Psoas muscle (tissue), 8 donors: ENCODE measurements around the gene TBC1D19. TPM values are rescaled to one million over a fixed set of nuclear protein-coding genes. Genes with fewer than 3 reads are reported as not detected.
A peak's percentile ranks its signal among the peaks of the same experiment; 100 is the strongest.

Experiments used
- ATAC-seq, 4 donors: fragments of 200-7000 bp; cut with Tn5 transposase; one replicate each; pipeline ENCODE4 v1.9.1; 2020; ENCODE audit warnings: moderate library complexity in 3 of 4, mild to moderate bottlenecking in 2 of 4
- DNase-seq, 2 donors: peaks; one replicate each; pipeline ENCODE4 v3.0.0-alpha.2; 2020
- H3K27ac ChIP-seq: fragments of 200-600 bp; one replicate; pipeline ENCODE4 v1.8.0; 2022
- H3K27me3 ChIP-seq, 3 donors: fragments of 200-600 bp in 1 of 3; one replicate each; pipeline versions ENCODE4 v1.6.1 to v1.8.0; 2013 to 2022; ENCODE audit warnings: low read length in 2 of 3, mild to moderate bottlenecking in 2 of 3, moderate library complexity in 1 of 3; ENCODE audit not compliant: insufficient read depth in 3 of 3
- H3K36me3 ChIP-seq, 2 donors: fragments of 200-600 bp in 1 of 2; one replicate each; pipeline versions ENCODE4 v1.6.1 to v1.8.0; 2013 to 2022; ENCODE audit warnings: low read depth in 1 of 2, mild to moderate bottlenecking in 1 of 2, moderate library complexity in 1 of 2; ENCODE audit not compliant: insufficient read depth in 1 of 2
- H3K4me1 ChIP-seq: fragments of 200-600 bp; one replicate; pipeline ENCODE4 v1.8.0; 2022
- H3K4me3 ChIP-seq: fragments of 200-600 bp; one replicate; pipeline ENCODE4 v1.8.0; 2022; ENCODE audit warnings: mild to moderate bottlenecking
- H3K9me3 ChIP-seq: fragments of 200-600 bp; one replicate; pipeline ENCODE4 v1.8.0; 2022
- CTCF ChIP-seq: fragments of 200-600 bp; IDR thresholded peaks from one replicate; pipeline ENCODE4 v1.8.0; 2022; ENCODE audit warnings: antibody characterized with exemption
- WGBS, 3 donors: extraction: QIAGEN DNeasy Blood & Tissue Kit; methylation state at CpG; one replicate each; pipeline versions ENCODE4 v1.1.6 to v1.1.7; 2013; 5-methylcytosine and 5-hydroxymethylcytosine counted together
- intact Hi-C, 2 donors: fragments of 100-400 bp; cut with DNase I; formaldehyde crosslinking; loops; one replicate each; pipeline versions ENCODE4 v1.11.0 to v1.14.2; 2022
- polyA plus RNA-seq, 3 donors: library from polyadenylated mRNA; stranded (reverse); fragments of 200-250 nt; gene quantifications; one replicate each; pipeline ENCODE4 v1.2.3, GENCODE V29; 2013
- total RNA-seq, 4 donors: library from RNA; stranded (reverse); fragmentation: NEBNext Ultra II Directional in 2 of 4; extraction: Animal tissue kit (Norgen Biotek cat#: 25700) in 2 of 4; gene quantifications; one replicate each; pipeline versions ENCODE4 v1.2.1 to v1.2.4, GENCODE V29; 2021 to 2023
- donor health status: healthy with polysubstance abuse.
- donor health status: DM: no; HTN: no; CAD: no; lungs with moderate emphysema.
- donor health status: Bipolar disorder and iron deficiency.
- donor health status: healthy.
- donor health status: DM: yes; HTN: yes; CAD: no.
- donor health status: DM: no; HTN: no; CAD: no.
- donor health status: DM: no; HTN: no; CAD: no.
- donor health status: DM: yes; HTN: yes; CAD: no.

The TBC1D19 gene
- total and polyA plus RNA-seq, 7 donors = 1.0 to 8.2 (median 4.8) TPM

- Histone ChIP-seq H3K27ac (no peak overlapping the region), H3K9me3 (peaks cover 11% of the 10 kb centered on the region), H3K36me3 (no peaks in the 10 kb centered on the region), H3K4me3 (no peak overlapping the region), H3K4me1 (no peaks in the 10 kb centered on the region), H3K27me3 (no peaks in the 10 kb centered on the region)
- no peak for TF ChIP-seq CTCF
- WGBS, 3 donors = 83 to 87% (median 87%) methylated on average over 5 of the region's 5 CpGs
- intact Hi-C loops = no loop called here
- DNase-seq = no peak
- ATAC-seq = no peak
Measured at GRCh38 chr4:26772096-26772873, 188.4 kb downstream of the TBC1D19 start.

GRCh38 chr4:26779224-26779623 is 195.3 kb downstream of the TBC1D19 start:
- Histone ChIP-seq H3K36me3 (no peaks in the 10 kb centered on the region), H3K4me1 (no peaks in the 10 kb centered on the region), H3K27me3 (no peaks in the 10 kb centered on the region), H3K27ac (no peak overlapping the region), H3K9me3 (peaks cover 6% of the 10 kb centered on the region), H3K4me3 (no peak overlapping the region)
- TF ChIP-seq CTCF = no peak
- DNase-seq (no peak), ATAC-seq (no peak)
- intact Hi-C loops = no loop called here
- 91 to 94% (median 93%) methylated on average over 2 of the region's 2 CpGs for WGBS, 3 donors

GRCh38 chr4:26779674-26780073 is 195.8 kb downstream of the TBC1D19 start:
- Histone ChIP-seq H3K27ac (no peak overlapping the region), H3K4me1 (no peaks in the 10 kb centered on the region), H3K27me3 (no peaks in the 10 kb centered on the region), H3K36me3 (no peaks in the 10 kb centered on the region), H3K9me3 (peaks cover 1% of the 10 kb centered on the region), H3K4me3 (no peak overlapping the region)
- TF ChIP-seq CTCF = no peak
- intact Hi-C loops = loop anchor here in 1 of 2 donors (10.0 kb wide), 1 partner anchor 225 kb away; no protein-coding TSS in a partner anchor
- WGBS, 3 donors = 68 to 73% (median 70%) methylated on average over 2 of the region's 2 CpGs
- peak in 3 of 4 donors; percentile 33 to 52 (median 35) for ATAC-seq
- DNase-seq = no peak

GRCh38 chr4:26780539-26780938 is 196.7 kb downstream of the TBC1D19 start:
- no peak overlapping the region for H3K4me3 ChIP-seq
- H3K36me3 ChIP-seq = no peaks in the 10 kb centered on the region
- no peaks in the 10 kb centered on the region for H3K27me3 ChIP-seq
- no peaks in the 10 kb centered on the region for H3K4me1 ChIP-seq
- ATAC-seq (peak in 2 of 4 donors; percentile 48 to 55), DNase-seq (no peak)
- TF ChIP-seq CTCF = no peak
- intact Hi-C loops = loop anchor here in 1 of 2 donors (10.0 kb wide), 1 partner anchor 224 kb away; no protein-coding TSS in a partner anchor
- WGBS, 3 donors = 85 to 95% (median 86%) methylated on average over 1 of the region's 1 CpG
- peak overlapping the region; percentile 27 for H3K27ac ChIP-seq
- no peaks in the 10 kb centered on the region for H3K9me3 ChIP-seq
